PC-3 (cell line): ENCODE data around the gene SLC1A7. TPM values are rescaled to one million over a fixed set of nuclear protein-coding genes. Genes with fewer than 3 reads are reported as not detected.

ENCODE experiments used
- total RNA-seq: library from RNA; depleted of rRNA; stranded (reverse); fragments of >200 nt; gene quantifications from 2 replicates; pipeline ENCODE4 v1.2.3, GENCODE V29; 2014; rRNA removed

SLC1A7 gene
- total RNA-seq, 1 experiment from 2014 or later: 0.26 TPM

Other genes starting within 250 kb of the SLC1A7 start
- gene ECHDC2, start 220.9 kb downstream of the SLC1A7 start, total RNA-seq: 112 and 124 TPM in 2 replicates
- 97.5 and 106 TPM in 2 replicates for gene SCP2, start 215.4 kb downstream of the SLC1A7 start, total RNA-seq
- not detected in 2 replicates for gene PODN, start 80.4 kb downstream of the SLC1A7 start, total RNA-seq
- 19.6 and 27.1 TPM in 2 replicates for gene CPT2, start 54.2 kb upstream of the SLC1A7 start, total RNA-seq
- gene CZIB, start 78.0 kb upstream of the SLC1A7 start, total RNA-seq: 44.1 and 47.7 TPM in 2 replicates
- gene MAGOH, start 95.9 kb upstream of the SLC1A7 start, total RNA-seq: 48.9 and 53.1 TPM in 2 replicates
- gene LRP8, start 185.4 kb upstream of the SLC1A7 start, total RNA-seq: 54.4 and 77.3 TPM in 2 replicates